ENCODE measurements around the gene RALGDS.
"Not testable (repeated sequence)": the region's sequence is repeated elsewhere in the genome, so short reads cannot be mapped to it uniquely, and the experiment has no call there.

Gene RALGDS

GRCh38 chr9:133067006-133067405 is 54.0 kb downstream of the RALGDS start:
- DNase-seq (ENCODE audit: low spot score): no peak

GRCh38 chr9:133066181-133066983 is 54.7 kb downstream of the RALGDS start:
- DNase-seq (ENCODE audit: low spot score): no peak

- no peak for DNase-seq (ENCODE audit: low spot score)
Measured at GRCh38 chr9:133065070-133065388, 56.0 kb downstream of the RALGDS start.

- DNase-seq (ENCODE audit: low spot score): no peak
Measured at GRCh38 chr9:133064241-133065069, 56.6 kb downstream of the RALGDS start.

- DNase-seq (ENCODE audit: low spot score): no peak
Measured at GRCh38 chr9:133063500-133064231, 57.4 kb downstream of the RALGDS start.

GRCh38 chr9:133063159-133063499 is 57.9 kb downstream of the RALGDS start:
- no peak for DNase-seq (ENCODE audit: low spot score)

- DNase-seq (ENCODE audit: low spot score): not testable (repeated sequence)
Measured at GRCh38 chr9:133062569-133062968, 58.5 kb downstream of the RALGDS start.

GRCh38 chr9:133061764-133062145 is 59.3 kb downstream of the RALGDS start, which contains the start of gene CEL:
CEL (plus strand) TSS chr9:133061981; CDS start chr9:133062003, 22 bp downstream.
- not testable (repeated sequence) for DNase-seq (ENCODE audit: low spot score)

GRCh38 chr9:133061019-133061763 is 59.8 kb downstream of the RALGDS start:
- DNase-seq (ENCODE audit: low spot score): not testable (repeated sequence)

- no peak for DNase-seq (ENCODE audit: low spot score)
Measured at GRCh38 chr9:133060417-133060841, 60.6 kb downstream of the RALGDS start.

- no peak for DNase-seq (ENCODE audit: low spot score)
Measured at GRCh38 chr9:133059623-133060022, 61.4 kb downstream of the RALGDS start.

GRCh38 chr9:133058550-133059320 is 62.3 kb downstream of the RALGDS start:
- DNase-seq (ENCODE audit: low spot score): no peak

- DNase-seq (ENCODE audit: low spot score): no peak
Measured at GRCh38 chr9:133058071-133058470, 63.0 kb downstream of the RALGDS start.

GRCh38 chr9:133057553-133057952 is 63.5 kb downstream of the RALGDS start:
- no peak for DNase-seq (ENCODE audit: low spot score)

GRCh38 chr9:133057006-133057405 is 64.0 kb downstream of the RALGDS start:
- no peak for DNase-seq (ENCODE audit: low spot score)

GRCh38 chr9:133056533-133056932 is 64.5 kb downstream of the RALGDS start:
- no peak for DNase-seq (ENCODE audit: low spot score)

- no peak for DNase-seq (ENCODE audit: low spot score)
Measured at GRCh38 chr9:133055788-133056420, 65.1 kb downstream of the RALGDS start.

- DNase-seq (ENCODE audit: low spot score): no peak
Measured at GRCh38 chr9:133054966-133055365, 66.1 kb downstream of the RALGDS start.

GRCh38 chr9:133054194-133054890 is 66.7 kb downstream of the RALGDS start:
- DNase-seq (ENCODE audit: low spot score): no peak

- DNase-seq (ENCODE audit: low spot score): no peak
Measured at GRCh38 chr9:133051966-133052539, 69.0 kb downstream of the RALGDS start.

Data from SW480 (cell line).